Measurements from ENCODE around the gene MOCS2.

GRCh38 chr5:53083927-53084326 lies 25.6 kb downstream of the MOCS2 start:
- TF ChIP-seq CTCF (IDR thresholded peaks at IDR 0.05; ENCODE audit: insufficient read depth, low read length) (no peak), GABPA (IDR thresholded peaks at IDR 0.05; ENCODE audit: low read depth) (no peak), SPI1 (IDR thresholded peaks at IDR 0.05; ENCODE audit: borderline replicate concordance, low read depth) (no peak)
